HEK293 (cell line): ENCODE data around the gene DLK2.

Source experiments
- CTCF ChIA-PET: fragments of 350-600 bp; formaldehyde crosslinking; extraction: SDS; loops from one replicate; lab custom pipeline; 2021; ENCODE audit warnings: antibody characterized with exemption; lab: Yijun Ruan, JAX
- POLR2A ChIA-PET: fragments of 300-600 bp; formaldehyde crosslinking; extraction: SDS; loops from one replicate; lab custom pipeline; 2020; ENCODE audit warnings: antibody characterized with exemption, inconsistent platforms; lab: Yijun Ruan, JAX
- H3K27ac ChIP-seq: fragments of 200-500 bp; sonication (Bioruptor generic); 2 replicates; pipeline ENCODE4 v1.5.1; 2014; ENCODE audit warnings: low read depth, low read length, control low read depth, inconsistent platforms; ENCODE audit errors: extremely low read depth
- H3K36me3 ChIP-seq, 2 experiments: fragments of 200-500 bp in 1 of 2; sonication (Bioruptor generic) in 1 of 2; 1 replicate in 1 of 2; 2 replicates in 1 of 2; pipeline ENCODE4 v1.5.1; 2014 to 2017; ENCODE audit warnings: inconsistent platforms in 2 of 2, low read length in 2 of 2; ENCODE audit not compliant: control insufficient read depth in 2 of 2, insufficient read depth in 1 of 2
- H3K4me1 ChIP-seq: fragments of 200-500 bp; sonication (Bioruptor generic); 2 replicates; pipeline ENCODE4 v1.5.1; 2014; ENCODE audit warnings: mild to moderate bottlenecking, low read length, inconsistent platforms; ENCODE audit not compliant: control insufficient read depth, insufficient read depth
- H3K4me3 ChIP-seq: 2 replicates; pipeline ENCODE4 v1.5.1; 2011; ENCODE audit warnings: low read depth, mild to moderate bottlenecking, control low read depth, low read length, moderate library complexity
- H3K9me3 ChIP-seq: fragments of 200-500 bp; sonication (Bioruptor generic); 2 replicates; pipeline ENCODE4 v1.5.1; 2014; ENCODE audit warnings: low read depth, low read length, inconsistent platforms; ENCODE audit not compliant: control insufficient read depth, insufficient read depth
- BCL11B ChIP-seq: fragments of 450-650 bp; formaldehyde crosslinking; IDR thresholded peaks from 2 replicates; pipeline ENCODE4 v1.5.1; 2016; ENCODE audit warnings: low read depth, missing biosample characterization, missing genetic modification characterization
- MEIS1 ChIP-seq: sonication (generic); formaldehyde crosslinking; IDR thresholded peaks from 2 replicates; pipeline ENCODE4 v1.8.1; 2022; ENCODE audit warnings: missing genetic modification reagents, mild to moderate bottlenecking, borderline replicate concordance
- OVOL3 ChIP-seq: fragments of 450-650 bp; formaldehyde crosslinking; IDR thresholded peaks from 2 replicates; pipeline ENCODE4 v1.5.1; 2016; ENCODE audit warnings: missing biosample characterization, missing genetic modification characterization
- SETDB1 ChIP-seq: IDR thresholded peaks from one replicate; pipeline ENCODE4 v1.6.1; 2017; ENCODE audit warnings: mild to moderate bottlenecking, low read length, moderate library complexity, mixed read lengths; ENCODE audit not compliant: insufficient read length
- SP7 ChIP-seq: fragments of 450-650 bp; formaldehyde crosslinking; IDR thresholded peaks from 2 replicates; pipeline ENCODE4 v1.5.1; 2016; ENCODE audit warnings: missing biosample characterization, missing genetic modification characterization
- ZBTB1 ChIP-seq: fragments of 450-650 bp; formaldehyde crosslinking; IDR thresholded peaks from 2 replicates; pipeline ENCODE4 v1.5.1; 2016; ENCODE audit warnings: missing biosample characterization, missing genetic modification characterization
- ZBTB17 ChIP-seq: fragments of 450-650 bp; formaldehyde crosslinking; IDR thresholded peaks from 2 replicates; pipeline ENCODE4 v1.5.1; 2016; ENCODE audit warnings: missing biosample characterization, missing genetic modification characterization
- ZBTB20 ChIP-seq: fragments of 450-650 bp; formaldehyde crosslinking; IDR thresholded peaks from 2 replicates; pipeline ENCODE4 v1.5.1; 2016; ENCODE audit warnings: missing biosample characterization, missing genetic modification characterization
- ZBTB8A ChIP-seq: fragments of 450-650 bp; formaldehyde crosslinking; IDR thresholded peaks from 2 replicates; pipeline ENCODE4 v1.5.1; 2016; ENCODE audit warnings: missing biosample characterization, missing genetic modification characterization
- ZEB2 ChIP-seq: fragments of 450-650 bp; formaldehyde crosslinking; IDR thresholded peaks from 2 replicates; pipeline ENCODE4 v1.5.1; 2016; ENCODE audit warnings: missing biosample characterization, missing genetic modification characterization
- ZNF19 ChIP-seq: fragments of 450-650 bp; formaldehyde crosslinking; IDR thresholded peaks from 2 replicates; pipeline ENCODE4; 2016; ENCODE audit warnings: missing biosample characterization, missing genetic modification characterization, low read depth
- ZNF37A ChIP-seq: fragments of 450-650 bp; IDR thresholded peaks from 2 replicates; pipeline ENCODE4 v1.5.1; 2018; ENCODE audit warnings: missing biosample characterization, missing genetic modification characterization
- ZNF529 ChIP-seq: fragments of 450-650 bp; formaldehyde crosslinking; IDR thresholded peaks from 2 replicates; pipeline ENCODE4 v1.5.1; 2017; ENCODE audit warnings: missing genetic modification characterization, missing biosample characterization; ENCODE audit not compliant: insufficient replicate concordance
- ZNF530 ChIP-seq: fragments of 450-650 bp; formaldehyde crosslinking; IDR thresholded peaks from 2 replicates; pipeline ENCODE4 v1.5.1; 2016; ENCODE audit warnings: low read depth, missing biosample characterization, missing genetic modification characterization
- ZNF549 ChIP-seq: fragments of 450-650 bp; IDR thresholded peaks from 2 replicates; pipeline ENCODE4 v1.5.1; 2018; ENCODE audit warnings: missing biosample characterization, missing genetic modification characterization, mild to moderate bottlenecking, inconsistent platforms, moderate library complexity
- ZNF571 ChIP-seq: fragments of 450-650 bp; formaldehyde crosslinking; IDR thresholded peaks from 2 replicates; pipeline ENCODE4 v1.5.0; 2017; ENCODE audit warnings: missing biosample characterization, missing genetic modification characterization
- ZNF600 ChIP-seq: fragments of 450-650 bp; formaldehyde crosslinking; IDR thresholded peaks from 2 replicates; pipeline ENCODE4 v1.5.1; 2016; ENCODE audit warnings: missing biosample characterization, missing genetic modification characterization
- ZNF626 ChIP-seq: fragments of 450-650 bp; sonication (Bioruptor Pico); formaldehyde crosslinking; IDR thresholded peaks from 2 replicates; pipeline ENCODE4 v1.5.1; 2018; ENCODE audit warnings: missing biosample characterization, missing genetic modification characterization, inconsistent platforms
- TF ChIP-seq, protein P1 (sequence below): fragments of 450-650 bp; formaldehyde crosslinking; IDR thresholded peaks from 2 replicates; pipeline ENCODE4 v1.5.1; 2016; ENCODE audit warnings: missing biosample characterization, missing genetic modification characterization
- TF ChIP-seq, protein P2 (sequence below): fragments of 450-650 bp; IDR thresholded peaks from 2 replicates; pipeline ENCODE4 v1.5.1; 2018; ENCODE audit warnings: missing biosample characterization, missing genetic modification characterization

Gene DLK2

DNA sequence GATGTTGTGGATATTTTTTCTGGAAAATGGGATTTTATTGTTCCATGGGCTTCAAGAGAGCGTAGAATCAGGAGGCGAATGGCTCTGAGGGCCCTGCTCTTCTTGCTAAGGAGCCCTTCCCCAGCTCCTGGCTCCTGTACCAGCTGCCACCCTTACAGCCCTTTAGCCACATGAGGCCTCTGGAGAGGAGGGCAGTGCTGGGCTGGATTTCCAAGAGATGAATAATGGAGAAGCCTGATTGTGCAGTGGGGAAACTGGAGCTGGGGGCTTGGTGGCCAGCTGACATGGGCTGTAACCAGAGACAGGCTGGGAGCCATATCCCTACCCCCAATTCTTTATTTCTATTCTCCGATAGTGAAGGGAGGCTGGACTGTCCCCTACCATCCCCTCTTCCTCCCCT, 45.6 kb upstream of the DLK2 start:
- no peaks in the 10 kb centered on the region for H3K9me3 ChIP-seq
- peaks cover 3% of the 10 kb centered on the region for H3K4me1 ChIP-seq
- no peak overlapping the region for H3K27ac ChIP-seq
- peaks cover 13 to 88% of the 10 kb centered on the region in 2 experiments; a peak in 2 of 3 replicates for H3K36me3 ChIP-seq
- ChIA-PET POLR2A (interaction anchor here (0.7 to 1.1 kb wide), 3 partner anchors 10 to 108 kb away, joined by 3 to 6 read pairs (median 6); partner anchors contain the start of genes LRRC73, POLR1C and YIPF3), CTCF (interaction anchor here (0.7 to 1.4 kb wide), 5 partner anchors 9 to 646 kb away, joined by 3 to 5 read pairs (median 4); no protein-coding TSS in a partner anchor)
- no peak for TF ChIP-seq ZNF600 (tag by site-specific recombination)
- no peak for TF ChIP-seq OVOL3
- no peak overlapping the region for H3K4me3 ChIP-seq

DNA sequence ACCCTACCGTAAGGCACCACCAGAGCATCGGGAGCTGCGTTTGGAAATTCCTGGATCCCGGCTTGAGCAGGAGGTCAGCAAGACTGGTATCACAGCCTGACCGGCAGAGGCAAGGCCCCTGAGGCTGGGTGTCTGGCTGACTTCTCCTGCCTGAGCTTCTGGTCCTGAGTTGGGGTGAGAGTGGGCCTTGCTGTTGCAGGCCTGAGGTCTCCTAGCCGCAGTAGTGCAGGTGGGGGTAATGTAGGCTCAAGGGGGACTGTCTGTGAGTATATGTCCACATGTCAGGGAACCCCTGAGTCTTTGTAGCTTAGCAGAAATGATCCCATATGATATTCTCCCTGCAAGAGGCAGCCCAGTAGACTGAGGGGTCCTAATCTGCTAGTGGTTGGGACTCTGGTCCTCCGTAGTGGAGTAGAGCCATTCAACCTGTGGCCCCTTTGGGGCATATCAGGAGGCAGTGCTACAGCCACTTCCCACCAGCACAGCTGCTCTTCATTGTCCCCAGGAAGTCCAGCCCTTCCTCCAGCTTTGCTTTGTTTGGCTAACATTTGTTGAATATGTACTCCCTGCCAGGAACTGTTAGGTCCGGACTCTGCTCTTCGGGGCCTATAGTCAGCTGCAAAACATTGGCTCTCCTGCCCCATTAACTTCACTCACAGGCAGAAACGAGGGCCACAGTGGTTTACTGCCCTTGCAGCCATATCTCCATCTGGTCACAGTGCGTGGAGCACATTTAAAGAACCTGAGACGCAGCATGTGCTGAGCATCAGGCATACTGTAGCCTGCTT, 43.9 kb upstream of the DLK2 start:
- Histone ChIP-seq H3K27ac (no peak overlapping the region), H3K4me1 (peaks cover 7% of the 10 kb centered on the region), H3K9me3 (no peaks in the 10 kb centered on the region), H3K36me3 (peaks cover 13 to 72% of the 10 kb centered on the region in 2 experiments; a peak in 2 of 3 replicates), H3K4me3 (no peak overlapping the region)
- TF ChIP-seq SP7 (tag by site-specific recombination) (no peak), ZNF571 (no peak), ZNF529 (tag by site-specific recombination) (no peak), ZBTB8A (tag by site-specific recombination) (no peak), ZNF19 (tag by site-specific recombination) (no peak), ZNF626 (tag by site-specific recombination) (no peak), SETDB1 (no peak), ZNF549 (tag by site-specific recombination) (no peak), MEIS1 (no peak), BCL11B (no peak), ZNF530 (tag by site-specific recombination) (no peak), ZBTB17 (tag by site-specific recombination) (no peak), ZBTB1 (tag by site-specific recombination) (no peak), ZNF37A (tag by site-specific recombination) (no peak), ZBTB20 (tag by site-specific recombination) (no peak), ZEB2 (tag by site-specific recombination) (no peak)
- TF ChIP-seq, protein P1, sequence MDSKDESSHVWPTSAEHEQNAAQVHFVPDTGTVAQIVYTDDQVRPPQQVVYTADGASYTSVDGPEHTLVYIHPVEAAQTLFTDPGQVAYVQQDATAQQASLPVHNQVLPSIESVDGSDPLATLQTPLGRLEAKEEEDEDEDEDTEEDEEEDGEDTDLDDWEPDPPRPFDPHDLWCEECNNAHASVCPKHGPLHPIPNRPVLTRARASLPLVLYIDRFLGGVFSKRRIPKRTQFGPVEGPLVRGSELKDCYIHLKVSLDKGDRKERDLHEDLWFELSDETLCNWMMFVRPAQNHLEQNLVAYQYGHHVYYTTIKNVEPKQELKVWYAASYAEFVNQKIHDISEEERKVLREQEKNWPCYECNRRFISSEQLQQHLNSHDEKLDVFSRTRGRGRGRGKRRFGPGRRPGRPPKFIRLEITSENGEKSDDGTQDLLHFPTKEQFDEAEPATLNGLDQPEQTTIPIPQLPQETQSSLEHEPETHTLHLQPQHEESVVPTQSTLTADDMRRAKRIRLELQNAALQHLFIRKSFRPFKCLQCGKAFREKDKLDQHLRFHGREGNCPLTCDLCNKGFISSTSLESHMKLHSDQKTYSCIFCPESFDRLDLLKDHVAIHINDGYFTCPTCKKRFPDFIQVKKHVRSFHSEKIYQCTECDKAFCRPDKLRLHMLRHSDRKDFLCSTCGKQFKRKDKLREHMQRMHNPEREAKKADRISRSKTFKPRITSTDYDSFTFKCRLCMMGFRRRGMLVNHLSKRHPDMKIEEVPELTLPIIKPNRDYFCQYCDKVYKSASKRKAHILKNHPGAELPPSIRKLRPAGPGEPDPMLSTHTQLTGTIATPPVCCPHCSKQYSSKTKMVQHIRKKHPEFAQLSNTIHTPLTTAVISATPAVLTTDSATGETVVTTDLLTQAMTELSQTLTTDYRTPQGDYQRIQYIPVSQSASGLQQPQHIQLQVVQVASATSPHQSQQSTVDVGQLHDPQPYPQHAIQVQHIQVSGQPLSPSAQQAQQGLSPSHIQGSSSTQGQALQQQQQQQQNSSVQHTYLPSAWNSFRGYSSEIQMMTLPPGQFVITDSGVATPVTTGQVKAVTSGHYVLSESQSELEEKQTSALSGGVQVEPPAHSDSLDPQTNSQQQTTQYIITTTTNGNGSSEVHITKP, result no peak
- TF ChIP-seq, protein P2, sequence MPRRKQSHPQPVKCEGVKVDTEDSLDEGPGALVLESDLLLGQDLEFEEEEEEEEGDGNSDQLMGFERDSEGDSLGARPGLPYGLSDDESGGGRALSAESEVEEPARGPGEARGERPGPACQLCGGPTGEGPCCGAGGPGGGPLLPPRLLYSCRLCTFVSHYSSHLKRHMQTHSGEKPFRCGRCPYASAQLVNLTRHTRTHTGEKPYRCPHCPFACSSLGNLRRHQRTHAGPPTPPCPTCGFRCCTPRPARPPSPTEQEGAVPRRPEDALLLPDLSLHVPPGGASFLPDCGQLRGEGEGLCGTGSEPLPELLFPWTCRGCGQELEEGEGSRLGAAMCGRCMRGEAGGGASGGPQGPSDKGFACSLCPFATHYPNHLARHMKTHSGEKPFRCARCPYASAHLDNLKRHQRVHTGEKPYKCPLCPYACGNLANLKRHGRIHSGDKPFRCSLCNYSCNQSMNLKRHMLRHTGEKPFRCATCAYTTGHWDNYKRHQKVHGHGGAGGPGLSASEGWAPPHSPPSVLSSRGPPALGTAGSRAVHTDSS (tag by site-specific recombination), result no peak
- ChIA-PET CTCF (interaction anchor here (0.6 to 11.2 kb wide), 4 partner anchors 9 to 270 kb away, joined by 3 to 142 read pairs (median 3); partner anchors contain the start of genes DNPH1 and LRRC73), POLR2A (no interaction called here)
